ENCODE measurements around the gene NXPE4.

Gene NXPE4

GRCh38 chr11:114562166-114562916 lies 33.2 kb downstream of the NXPE4 start:
- no peak for DNase-seq (ENCODE audit: low read depth, low spot score)

- no peak for DNase-seq (ENCODE audit: low read depth, low spot score)
These were observed 35.9 kb downstream of the NXPE4 start, which contains the start of gene NXPE1 for GRCh38 chr11:114559425-114560310. NXPE1 (minus strand) TSS chr11:114559881; CDS start chr11:114551201, 8,680 bp downstream.

- no peak for DNase-seq (ENCODE audit: low read depth, low spot score)
These were observed 39.5 kb downstream of the NXPE4 start for GRCh38 chr11:114556135-114556534.

- no peak for DNase-seq (ENCODE audit: low read depth, low spot score)
These were observed 41.9 kb downstream of the NXPE4 start for GRCh38 chr11:114553642-114554041.

GRCh38 chr11:114551060-114551459 lies 44.5 kb downstream of the NXPE4 start:
- DNase-seq (ENCODE audit: low read depth, low spot score): no peak

- no peak for DNase-seq (ENCODE audit: low read depth, low spot score)
These were observed 69.9 kb downstream of the NXPE4 start for GRCh38 chr11:114525682-114526081.

- DNase-seq (ENCODE audit: low read depth, low spot score): no peak
These were observed 71.5 kb downstream of the NXPE4 start for GRCh38 chr11:114524122-114524521.

- no peak for DNase-seq (ENCODE audit: low read depth, low spot score)
These were observed 72.8 kb downstream of the NXPE4 start for GRCh38 chr11:114522818-114523217.

Data from activated CD4-positive, CD25-positive, alpha-beta regulatory T cell treated with anti-CD3 and anti-CD28 coated beads, Interleukin-2, amount 50 U/mL, for 16 hours (primary cell).